NCI-H2081 (cell line): ENCODE data around the gene ZXDC.

Experiments
- DNase-seq, 2 experiments: peaks; one replicate each; lab custom pipeline; 2025; lab: John Stamatoyannopoulos, UW

Gene ZXDC

DNA sequence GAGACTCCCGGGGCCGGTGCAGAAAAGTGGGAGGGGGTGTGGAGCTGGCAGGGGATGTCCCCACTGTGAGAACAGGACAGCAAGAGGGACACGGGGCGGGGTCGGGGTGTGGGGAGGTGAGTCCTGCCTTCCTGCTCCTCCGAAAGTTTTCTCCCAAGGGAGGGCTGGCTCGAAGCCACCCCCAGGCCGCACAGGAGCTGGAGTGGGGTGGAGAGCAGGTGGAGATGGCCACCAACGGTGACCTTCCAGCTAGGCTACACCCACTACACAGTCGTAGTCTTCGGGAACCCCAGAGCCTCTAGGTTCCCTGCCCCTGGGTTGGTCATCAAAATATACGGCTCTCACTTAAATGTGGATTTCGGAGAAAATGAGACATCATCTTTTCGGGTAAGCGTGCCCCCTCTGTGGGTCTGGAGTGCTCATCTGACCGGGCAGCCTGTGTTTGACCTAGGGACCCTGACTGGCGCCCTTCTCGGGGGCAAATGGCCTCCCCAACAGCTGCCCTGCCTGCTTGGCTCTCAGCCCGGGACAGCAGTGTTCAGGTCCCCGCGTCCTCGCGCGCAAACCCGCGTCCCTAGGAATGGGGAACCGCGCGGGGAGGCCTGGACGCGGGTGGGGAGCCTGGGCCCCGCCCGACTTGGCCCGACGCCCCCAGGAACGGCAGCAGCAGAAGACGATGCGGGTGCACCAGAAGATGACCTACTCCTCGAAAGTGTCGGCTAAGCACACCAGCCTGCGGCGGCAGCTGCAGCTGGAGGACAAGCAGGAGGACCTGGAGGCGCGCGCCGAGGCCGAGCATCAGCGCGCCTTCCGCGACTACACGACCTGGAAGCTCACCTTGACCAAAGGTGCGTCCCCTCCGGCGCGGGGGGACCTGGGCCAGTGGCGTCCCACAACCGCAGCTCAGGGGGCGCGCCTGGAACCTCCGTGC lies 59.8 kb downstream of the ZXDC start:
- DNase-seq, result no peak

DNA sequence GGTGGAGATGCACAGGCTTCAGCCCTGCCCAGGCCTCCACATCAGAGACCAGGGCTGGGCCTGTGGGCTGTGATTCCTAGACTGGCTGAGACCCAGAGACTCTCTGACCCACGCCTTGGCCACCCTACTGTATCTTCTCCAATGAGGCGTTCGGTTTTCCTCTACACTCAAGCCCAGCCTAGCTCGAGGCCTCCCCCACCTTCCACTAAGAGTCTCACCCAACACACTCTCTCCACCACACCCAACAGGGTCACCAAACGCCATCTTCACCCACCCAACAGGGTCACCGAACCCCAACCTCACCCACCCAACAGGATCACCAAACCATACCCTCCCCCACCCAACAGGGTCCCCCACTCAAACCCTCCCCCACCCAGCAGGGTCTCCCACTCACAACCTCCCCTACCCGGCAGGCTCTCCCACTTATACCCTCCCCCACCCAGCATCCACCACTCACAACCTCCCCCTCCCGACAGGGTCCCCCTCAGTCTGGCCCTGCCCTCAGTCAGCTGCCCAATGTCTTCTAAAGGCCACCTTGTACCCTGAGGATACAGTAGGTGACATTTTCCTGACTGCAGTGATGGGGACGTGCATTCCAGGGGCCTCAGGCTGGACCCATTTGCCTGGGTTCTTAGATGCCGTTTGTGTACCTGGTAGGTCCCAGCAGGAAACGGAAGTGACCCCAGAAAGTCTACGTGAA lies 60.6 kb downstream of the ZXDC start:
- DNase-seq, result no peak

DNA sequence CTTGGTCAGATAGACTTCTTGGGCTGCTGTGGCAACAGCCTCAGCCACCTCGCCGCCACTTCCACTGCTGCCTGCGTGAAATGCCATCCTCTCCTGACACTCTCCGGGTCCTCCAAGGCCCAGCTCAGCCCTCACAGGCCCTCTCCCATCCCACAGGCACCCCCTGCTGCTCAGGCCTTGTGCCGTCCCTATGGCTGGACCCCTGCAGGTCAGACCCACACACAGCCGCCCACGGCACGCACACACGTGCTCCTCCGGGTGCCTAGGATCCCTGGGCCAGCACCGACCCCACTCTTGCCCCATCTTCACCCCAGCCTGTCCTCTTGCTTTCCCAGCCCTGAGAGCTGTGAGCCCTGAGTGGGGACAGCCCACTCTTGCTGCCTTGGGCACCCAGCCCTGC lies 61.3 kb downstream of the ZXDC start:
- DNase-seq, result no peak

DNA sequence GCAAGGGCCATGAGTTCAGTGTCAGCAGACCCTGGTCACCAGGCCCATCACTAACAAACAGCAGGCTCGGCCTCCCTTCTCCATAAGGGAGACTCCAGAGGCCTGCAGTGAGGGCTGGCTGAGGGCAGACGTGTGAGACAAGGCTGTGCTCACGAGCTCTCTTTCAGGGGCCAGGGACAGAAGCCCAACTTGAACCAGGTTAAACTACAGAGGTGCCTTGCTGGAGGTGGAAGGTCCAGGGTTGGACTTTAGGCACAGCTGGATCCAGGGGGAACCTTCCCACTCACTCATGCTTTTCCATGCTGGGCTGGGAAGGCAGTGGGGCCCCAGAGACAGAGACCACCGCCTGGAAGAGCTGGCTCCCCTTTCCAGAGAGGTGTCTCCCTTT lies 62.0 kb downstream of the ZXDC start:
- no peak for DNase-seq

DNA sequence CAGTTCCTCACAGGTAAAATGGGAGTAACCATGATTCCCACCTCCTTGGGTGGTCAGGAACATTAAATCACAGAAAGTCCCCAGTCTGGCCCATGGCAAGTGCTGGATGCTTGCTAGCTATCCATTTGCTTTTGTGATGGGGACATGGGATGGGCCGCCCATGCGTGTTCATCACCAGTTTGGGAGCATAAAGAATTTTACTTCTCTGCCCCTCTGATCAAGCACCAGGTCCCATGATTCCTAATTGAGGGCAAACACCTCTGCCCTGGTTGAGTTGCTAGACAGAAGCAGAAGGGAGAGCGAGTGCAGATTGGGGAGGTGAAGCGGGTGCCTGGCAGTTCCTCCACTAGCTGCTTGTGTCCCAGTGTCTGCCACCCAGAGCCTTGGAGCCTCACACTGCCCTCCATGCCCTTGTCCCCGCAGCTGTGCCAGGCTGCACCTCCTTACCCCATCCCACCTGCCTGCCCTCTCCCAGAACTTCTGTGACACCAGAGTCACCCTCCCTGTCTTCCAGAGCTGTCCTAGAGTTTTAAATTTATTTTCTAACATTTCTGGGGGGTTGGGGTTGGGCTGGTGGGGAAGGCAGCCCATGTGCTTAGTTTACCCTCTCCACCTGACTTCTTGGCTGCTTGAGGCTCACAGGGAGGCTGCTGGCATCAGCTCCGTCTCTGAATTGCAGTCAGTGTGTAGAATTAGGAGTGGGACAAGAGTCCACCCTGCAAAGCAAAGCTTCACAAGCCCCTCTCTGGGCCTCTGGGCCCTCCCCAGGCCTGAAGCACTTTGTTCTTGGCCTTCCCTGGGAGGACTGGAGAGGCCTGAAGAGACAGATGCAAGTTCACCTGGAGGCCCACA lies 62.6 kb downstream of the ZXDC start:
- DNase-seq, result no peak

DNA sequence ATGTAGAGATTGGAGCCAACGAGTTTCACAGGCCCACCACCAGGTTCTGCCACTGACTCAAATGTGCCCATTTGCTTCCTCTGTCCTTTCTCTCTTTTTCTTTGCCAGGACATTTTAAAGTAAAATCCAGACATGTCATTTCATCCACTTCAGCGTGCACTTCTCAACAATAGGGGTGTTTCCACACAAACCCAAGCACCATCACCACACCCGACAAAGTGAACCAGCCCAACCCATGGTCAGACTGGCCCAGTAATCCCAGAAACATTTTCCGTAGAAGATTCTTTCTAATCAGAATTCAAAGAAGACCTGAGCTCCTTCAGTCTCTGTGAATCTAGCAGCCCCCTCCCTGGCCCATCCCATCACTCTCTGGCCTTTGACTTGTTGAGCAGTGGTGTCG lies 67.6 kb downstream of the ZXDC start:
- no peak for DNase-seq

DNA sequence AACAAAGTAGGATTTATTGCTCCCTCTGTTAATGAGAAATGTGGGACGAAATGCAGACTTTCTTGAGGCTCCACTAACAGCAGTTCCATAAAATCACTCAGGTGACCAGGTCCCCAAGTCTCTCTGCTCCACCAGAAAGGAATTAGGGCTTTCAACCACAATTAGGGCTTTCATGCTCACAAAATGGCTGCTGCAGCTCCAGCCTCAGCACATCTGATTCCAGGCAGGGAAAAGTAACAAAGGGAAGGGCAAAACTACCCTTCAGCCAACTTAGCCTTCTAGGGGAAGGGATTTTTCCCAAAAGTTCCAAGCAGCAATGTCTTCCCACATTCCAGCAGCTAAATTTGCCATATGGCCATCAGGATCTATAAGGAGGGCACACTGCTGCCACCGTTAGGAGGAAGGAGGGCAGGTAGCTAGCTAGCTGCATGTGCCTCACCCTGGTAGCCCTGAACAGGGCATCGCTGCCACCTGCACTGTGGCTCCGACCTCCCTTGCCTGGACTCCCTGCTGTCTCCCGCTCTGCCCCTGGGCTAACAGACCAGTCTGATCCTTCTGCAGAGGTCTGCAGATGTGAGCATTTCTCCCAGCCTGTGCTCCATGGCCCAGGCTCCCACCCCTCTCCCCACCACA lies 68.2 kb downstream of the ZXDC start:
- no peak for DNase-seq

DNA sequence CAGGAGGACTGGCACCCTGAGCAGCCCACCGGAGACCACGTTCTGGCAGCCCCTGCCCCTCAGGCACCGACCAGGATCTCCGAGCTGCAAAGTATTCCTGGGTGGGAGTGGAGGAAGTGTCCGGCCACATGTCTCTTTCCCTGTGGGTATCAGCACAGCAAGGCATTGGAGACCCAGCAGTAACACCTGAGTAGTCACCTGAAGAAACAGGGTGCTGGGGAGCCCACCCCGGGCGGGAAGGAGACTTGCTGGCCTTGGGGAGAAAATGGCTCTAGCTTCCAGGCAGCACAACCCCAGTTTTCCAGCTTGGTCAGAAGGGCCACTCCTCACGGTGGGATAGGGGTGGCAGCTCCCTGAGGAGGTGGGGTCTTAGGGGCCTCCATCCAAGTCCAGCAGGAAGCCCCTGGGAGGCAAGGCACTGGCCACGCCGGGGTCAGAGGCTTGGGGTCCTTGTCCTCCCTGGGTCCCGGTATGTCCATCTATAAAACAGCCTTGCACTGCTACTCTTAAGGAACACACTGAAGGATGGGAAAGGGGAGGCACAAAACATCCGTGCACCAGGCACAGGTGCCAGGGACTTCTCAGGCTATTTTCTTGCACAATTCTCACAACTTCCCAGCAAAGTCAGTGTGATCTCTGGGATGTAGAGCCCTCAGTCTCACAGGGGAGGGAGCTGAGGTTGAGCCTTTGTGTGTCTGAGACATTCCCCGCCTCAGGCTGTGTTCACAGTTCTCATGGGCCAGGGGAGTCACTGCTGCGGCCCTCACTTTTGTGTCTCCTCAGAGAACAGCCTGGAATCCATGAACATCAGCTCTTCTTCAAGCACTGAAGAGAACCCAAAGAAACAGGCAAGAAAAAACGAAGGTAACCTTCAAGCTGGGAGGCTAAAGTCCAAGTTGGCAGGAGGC lies 69.0 kb downstream of the ZXDC start:
- DNase-seq, result no peak

DNA sequence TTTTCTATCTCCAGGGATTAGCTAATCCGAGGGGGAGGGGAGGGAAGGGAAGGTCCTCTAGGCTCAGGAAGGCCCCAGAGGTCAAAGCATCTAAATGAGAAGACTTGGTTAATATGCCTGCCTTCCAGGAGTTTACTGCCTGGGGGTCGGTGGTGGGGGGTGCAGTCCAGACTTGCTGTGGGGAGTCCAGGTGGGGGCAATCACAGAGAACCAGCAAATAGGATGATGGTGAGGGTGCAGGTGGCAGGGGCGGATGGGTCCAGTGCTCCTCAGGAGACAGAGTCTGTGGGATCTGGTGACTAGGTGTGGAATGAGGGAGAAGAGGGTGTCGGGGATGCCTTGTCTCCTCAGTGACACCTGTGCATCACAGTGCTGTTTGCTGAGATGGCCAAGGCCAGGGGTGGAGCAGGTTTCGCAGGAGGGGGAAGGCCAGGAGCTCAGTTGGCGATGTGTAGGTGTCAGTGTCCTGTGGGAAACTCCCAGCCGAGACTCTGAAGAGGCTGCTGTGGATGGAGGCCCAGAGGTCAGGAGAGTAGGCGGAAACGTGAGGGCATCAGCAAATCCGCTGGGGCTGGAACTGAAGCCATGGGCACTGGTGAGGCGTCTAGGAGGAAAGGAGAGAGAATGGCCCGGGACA lies 72.9 kb downstream of the ZXDC start:
- no peak for DNase-seq

DNA sequence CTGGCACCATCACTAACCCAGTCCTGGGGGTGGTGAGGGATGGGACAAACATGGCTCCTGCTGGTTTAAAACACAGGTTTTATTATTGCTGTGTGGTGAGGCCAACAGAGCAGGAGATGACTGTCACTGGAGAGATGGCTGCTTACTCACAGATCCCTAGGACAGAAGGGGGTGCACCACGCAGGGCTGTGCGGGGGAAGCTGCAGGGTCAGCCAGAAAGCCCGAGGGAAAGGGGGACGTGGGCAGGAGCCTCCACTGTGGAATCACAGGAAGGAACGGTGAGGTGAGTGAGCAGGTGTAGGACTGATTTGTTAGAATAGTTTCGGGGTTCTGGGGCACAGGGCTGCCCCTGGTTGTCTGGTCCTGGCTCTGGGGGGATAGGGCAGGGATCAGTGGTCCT lies 73.5 kb downstream of the ZXDC start:
- DNase-seq, result no peak

DNA sequence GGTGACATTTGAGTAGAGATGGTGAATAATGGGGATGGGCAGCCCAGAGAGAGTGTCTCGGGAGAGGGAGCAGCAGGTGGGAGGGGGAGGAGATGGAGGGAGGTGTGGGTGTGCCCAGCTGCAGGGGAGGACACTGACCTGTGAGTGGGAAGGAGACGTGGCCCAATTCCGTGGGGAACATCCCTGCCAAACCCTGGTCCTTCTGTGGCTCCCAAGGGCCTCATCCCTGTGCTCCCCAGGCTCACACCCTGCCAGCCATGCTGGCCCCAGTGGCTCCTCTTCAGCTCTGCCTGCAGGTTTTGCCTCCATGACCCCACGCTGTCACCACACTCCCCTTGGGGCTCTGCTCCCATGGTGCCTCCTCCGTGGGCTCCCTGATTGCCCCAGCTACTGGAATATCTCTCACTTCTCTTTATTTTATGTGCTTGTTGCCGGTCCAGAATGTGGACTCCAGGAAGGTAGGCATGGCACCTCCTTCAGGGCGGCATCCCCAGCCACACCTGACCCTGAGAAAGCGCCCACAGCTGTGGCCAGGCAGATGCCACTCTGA lies 74.0 kb downstream of the ZXDC start:
- no peak for DNase-seq

DNA sequence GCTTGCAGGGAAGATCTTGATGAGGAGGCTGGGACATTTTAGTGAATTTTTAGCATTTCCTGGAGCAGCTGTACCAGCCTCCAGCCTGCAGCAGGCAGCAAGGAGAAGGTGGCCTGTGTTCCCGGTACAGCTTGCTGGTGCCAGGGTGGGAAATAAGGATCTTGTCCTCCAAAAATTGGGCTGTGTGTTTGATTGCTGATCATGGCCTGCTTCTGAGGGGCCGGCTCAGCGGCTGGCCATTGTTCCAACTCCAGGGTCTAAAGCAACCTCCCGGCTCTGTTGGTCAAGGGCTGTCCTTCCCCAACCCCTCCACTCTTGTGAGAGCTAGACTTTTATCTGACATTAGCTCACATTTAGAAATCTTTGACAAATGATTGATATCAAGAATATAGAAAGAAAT lies 75.9 kb downstream of the ZXDC start:
- no peak for DNase-seq

DNA sequence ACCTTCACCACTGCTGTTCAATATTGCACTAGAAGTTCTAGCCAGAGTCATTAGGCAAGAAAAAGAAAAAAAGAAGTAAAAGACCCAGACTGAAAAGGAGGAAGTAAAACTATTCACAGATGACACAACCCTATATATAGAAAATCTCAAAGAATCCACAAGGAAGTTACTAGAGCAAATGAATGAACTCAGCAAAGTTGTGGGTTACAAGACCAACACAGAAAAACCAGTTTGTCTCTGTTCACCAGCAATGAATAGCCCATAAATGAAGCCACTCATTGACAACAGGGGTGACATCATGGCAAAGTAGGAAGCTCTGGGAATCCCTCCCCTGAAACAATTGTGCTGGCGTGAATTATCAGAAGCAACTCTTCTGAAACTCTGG lies 76.3 kb downstream of the ZXDC start:
- DNase-seq, result no peak

DNA sequence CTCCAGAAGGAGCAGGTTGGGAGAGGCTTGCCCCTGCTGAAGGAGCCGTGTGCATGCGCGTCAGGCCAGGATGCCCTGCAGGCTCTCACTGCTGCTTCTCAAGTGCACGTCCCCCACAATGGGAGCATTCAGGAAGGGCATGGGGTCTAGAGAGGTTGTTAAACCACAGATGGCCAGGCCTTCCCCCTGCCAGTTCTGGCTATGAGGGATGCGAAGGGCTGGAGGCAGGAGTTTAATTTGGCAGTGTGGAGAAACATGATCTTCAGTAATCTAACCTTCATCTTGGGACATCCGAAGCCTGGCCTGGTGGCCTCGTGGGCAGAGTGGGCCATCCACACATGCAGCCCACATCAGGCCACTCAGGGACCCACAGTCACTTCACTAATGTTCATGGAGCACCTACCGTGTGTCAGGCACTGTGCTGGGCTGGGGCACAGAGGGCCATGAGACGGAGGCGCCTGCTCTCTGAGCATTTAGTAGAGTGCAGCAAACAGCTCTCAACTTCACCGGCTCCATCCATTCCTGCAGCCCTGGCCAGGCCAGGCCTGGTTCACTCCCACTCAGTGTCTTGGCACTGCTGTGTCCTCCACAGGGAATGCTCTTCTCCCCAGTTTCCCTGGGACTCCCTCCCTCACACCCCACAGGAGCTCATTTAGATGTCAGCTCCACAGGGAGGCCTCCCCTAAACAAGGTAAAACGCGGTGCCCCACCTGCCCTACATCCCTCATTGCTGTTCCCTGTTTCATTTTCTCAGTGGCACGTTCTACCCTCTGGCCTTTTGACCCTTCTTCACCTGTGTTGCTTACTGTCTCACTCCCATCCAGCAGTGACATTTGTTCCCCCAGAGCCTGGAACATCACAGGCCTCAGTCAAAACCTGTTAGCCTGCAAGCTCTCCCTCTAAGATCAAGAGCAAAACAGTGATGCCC lies 77.0 kb downstream of the ZXDC start:
- DNase-seq, result no peak

DNA sequence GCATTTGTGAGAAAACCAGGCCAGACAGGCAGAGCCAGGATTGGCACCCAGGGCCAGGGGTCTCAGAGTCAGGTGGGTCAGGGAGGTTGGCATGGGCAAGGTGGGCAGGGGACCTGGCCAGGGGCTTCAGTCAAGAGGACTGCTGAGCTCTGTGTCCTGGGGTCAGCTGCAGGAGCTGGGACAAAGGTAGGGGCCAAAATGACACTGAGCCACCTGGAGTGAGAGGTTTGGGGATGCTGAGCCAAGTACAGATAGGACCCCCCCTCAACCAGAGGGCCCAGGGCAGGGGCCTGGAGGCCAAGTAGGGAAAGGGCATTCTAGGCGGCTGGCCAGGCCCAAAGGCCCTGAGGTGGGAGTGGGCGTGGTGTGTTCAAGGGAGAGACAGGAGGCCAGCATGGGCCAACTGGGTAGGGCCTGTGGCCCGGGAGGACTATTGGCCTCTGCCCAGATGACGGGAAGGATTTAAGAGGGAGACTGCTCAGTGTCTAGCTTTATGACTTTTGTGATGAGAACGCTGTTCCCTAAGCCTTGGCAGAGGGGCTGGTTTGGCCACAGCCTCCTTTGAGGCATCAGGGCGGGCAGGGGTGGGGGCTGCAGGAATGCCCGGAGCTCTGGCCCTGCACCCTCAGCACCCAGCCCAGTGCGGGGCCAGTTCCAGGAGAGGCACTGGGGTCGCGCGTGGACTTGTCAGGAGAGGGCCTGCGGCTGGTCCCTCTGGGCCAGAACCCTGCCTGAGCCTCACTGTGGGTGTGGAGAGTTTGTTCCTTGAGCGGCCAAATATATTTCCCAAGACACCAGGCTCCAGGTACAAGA lies 77.9 kb downstream of the ZXDC start:
- no peak for DNase-seq

DNA sequence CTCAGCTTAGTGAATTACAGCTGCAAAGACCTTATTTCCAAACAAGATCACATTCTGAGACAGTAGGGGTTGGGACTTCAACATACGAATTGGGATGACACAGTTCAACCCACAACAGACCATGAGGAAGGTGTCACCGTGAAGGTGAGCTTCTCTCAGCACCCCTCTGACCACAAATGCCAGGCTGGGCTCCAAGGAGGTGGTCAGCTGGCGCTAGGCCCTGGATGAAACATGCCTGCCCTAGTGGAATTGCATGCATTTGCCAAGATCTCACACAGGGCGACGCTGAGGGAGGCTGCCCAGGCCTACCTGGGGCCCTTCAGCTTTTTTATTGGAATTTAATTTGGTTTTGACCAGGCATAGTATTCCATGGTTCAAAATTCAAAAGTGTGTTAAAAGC lies 79.2 kb downstream of the ZXDC start:
- DNase-seq, result no peak

DNA sequence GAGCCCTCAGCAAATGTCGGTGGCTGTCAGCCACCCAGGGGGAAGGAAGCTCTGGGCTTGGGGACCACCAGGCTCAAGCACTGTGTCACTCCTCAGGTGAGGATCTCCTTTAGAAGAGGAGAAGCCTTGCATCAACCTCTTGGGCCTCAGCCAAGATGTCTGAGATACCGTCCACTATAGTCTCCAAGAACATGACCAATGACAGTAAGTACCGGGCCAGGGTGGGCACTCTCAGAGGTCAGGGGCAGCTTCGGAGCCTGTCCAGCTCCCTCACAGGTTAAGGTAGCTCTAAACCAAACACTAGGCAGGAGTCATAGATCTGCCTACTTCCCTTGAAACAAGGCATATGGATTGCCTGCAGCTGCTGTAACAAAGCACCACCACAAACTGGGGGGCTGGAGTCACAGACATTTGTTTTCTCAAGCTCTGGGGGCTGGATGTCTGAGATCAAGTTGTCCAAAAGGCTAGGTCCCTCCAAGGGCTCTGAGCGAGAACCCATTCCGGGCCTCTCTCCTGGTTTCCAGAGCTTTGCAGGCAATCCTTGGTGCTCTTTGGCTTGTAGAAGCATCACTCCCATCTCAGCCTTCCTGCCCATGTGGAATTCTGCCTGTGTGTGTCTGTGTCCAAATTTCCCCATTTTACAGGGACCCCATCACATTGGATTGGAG lies 79.7 kb downstream of the ZXDC start:
- DNase-seq, result no peak

DNA sequence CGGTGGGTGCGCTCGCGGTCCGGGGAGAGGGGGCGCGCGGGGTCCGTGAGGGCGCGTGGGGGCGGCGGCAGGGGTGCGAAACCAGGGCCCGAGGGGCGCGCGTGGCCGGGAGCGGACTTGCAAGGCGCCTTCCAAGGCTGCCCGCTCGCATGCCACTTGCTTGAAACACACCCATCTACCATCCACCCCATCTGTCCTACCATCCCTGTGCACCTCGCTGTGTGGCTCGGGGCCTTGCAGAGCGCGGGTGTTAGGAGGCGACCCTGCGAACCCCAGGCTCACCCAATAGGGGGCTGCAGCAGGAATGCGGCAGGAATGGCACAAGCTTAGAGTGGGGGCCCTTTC lies 80.7 kb downstream of the ZXDC start:
- DNase-seq, result no peak
